ENCODE data around the gene SPATA3. TPM values are rescaled to one million over a fixed set of nuclear protein-coding genes. Genes with fewer than 3 reads are reported as not detected.

The SPATA3 gene
- total and polyA plus RNA-seq, 2 experiments from 2014 or later = not detected

DNA sequence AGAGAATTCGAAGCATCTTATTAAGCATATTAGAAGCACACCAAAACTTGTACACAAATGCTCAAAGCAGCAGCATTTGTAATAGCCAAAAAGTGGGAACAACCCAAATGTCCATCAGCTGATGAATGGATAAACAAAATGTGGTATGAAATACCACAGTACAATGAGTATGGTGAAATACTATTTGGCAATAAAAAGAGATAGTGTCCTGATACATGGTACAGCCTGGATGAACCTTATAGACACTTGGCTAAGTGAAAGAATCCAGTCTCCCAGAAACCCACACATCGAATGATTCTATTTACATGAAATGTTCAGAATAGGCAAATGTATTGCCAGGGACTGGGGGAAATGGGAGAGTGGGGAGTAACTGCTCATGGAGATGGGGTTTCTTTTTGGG is 3.0 kb downstream of the SPATA3 start (continued):
- TF ChIP-seq, protein P1, sequence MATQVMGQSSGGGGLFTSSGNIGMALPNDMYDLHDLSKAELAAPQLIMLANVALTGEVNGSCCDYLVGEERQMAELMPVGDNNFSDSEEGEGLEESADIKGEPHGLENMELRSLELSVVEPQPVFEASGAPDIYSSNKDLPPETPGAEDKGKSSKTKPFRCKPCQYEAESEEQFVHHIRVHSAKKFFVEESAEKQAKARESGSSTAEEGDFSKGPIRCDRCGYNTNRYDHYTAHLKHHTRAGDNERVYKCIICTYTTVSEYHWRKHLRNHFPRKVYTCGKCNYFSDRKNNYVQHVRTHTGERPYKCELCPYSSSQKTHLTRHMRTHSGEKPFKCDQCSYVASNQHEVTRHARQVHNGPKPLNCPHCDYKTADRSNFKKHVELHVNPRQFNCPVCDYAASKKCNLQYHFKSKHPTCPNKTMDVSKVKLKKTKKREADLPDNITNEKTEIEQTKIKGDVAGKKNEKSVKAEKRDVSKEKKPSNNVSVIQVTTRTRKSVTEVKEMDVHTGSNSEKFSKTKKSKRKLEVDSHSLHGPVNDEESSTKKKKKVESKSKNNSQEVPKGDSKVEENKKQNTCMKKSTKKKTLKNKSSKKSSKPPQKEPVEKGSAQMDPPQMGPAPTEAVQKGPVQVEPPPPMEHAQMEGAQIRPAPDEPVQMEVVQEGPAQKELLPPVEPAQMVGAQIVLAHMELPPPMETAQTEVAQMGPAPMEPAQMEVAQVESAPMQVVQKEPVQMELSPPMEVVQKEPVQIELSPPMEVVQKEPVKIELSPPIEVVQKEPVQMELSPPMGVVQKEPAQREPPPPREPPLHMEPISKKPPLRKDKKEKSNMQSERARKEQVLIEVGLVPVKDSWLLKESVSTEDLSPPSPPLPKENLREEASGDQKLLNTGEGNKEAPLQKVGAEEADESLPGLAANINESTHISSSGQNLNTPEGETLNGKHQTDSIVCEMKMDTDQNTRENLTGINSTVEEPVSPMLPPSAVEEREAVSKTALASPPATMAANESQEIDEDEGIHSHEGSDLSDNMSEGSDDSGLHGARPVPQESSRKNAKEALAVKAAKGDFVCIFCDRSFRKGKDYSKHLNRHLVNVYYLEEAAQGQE (IDR thresholded peaks at IDR 0.05; ENCODE audit: unreplicated experiment) = no peak
- no peak for TF ChIP-seq ZNF331 (CRISPR knock-in tag; IDR thresholded peaks at IDR 0.05; ENCODE audit: low read depth)
- TF ChIP-seq, protein P2, sequence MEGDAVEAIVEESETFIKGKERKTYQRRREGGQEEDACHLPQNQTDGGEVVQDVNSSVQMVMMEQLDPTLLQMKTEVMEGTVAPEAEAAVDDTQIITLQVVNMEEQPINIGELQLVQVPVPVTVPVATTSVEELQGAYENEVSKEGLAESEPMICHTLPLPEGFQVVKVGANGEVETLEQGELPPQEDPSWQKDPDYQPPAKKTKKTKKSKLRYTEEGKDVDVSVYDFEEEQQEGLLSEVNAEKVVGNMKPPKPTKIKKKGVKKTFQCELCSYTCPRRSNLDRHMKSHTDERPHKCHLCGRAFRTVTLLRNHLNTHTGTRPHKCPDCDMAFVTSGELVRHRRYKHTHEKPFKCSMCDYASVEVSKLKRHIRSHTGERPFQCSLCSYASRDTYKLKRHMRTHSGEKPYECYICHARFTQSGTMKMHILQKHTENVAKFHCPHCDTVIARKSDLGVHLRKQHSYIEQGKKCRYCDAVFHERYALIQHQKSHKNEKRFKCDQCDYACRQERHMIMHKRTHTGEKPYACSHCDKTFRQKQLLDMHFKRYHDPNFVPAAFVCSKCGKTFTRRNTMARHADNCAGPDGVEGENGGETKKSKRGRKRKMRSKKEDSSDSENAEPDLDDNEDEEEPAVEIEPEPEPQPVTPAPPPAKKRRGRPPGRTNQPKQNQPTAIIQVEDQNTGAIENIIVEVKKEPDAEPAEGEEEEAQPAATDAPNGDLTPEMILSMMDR (conservative IDR thresholded peaks at IDR 0.05; ENCODE audit: low read depth in 2 of 2) = no peak
- TF ChIP-seq, protein P3, sequence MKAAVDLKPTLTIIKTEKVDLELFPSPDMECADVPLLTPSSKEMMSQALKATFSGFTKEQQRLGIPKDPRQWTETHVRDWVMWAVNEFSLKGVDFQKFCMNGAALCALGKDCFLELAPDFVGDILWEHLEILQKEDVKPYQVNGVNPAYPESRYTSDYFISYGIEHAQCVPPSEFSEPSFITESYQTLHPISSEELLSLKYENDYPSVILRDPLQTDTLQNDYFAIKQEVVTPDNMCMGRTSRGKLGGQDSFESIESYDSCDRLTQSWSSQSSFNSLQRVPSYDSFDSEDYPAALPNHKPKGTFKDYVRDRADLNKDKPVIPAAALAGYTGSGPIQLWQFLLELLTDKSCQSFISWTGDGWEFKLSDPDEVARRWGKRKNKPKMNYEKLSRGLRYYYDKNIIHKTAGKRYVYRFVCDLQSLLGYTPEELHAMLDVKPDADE (IDR thresholded peaks at IDR 0.05) = no peak

- no peak for DNase-seq (ENCODE audit: low spot score)
- Histone ChIP-seq H2AFZ (no peak overlapping the region), H3K9me2 (ENCODE audit: insufficient read depth) (peaks cover 7% of the 10 kb centered on the region; the same call in 1 of the 2 replicates), H3K4me1 (ENCODE audit: insufficient read depth) (no peaks in the 10 kb centered on the region), H3K36me3 (ENCODE audit: insufficient read depth) (no peaks in the 10 kb centered on the region), H3K4me3 (no peak overlapping the region), H3K27ac (ENCODE audit: low read depth) (no peak overlapping the region), H3K4me2 (no peak overlapping the region), H3K27me3 (ENCODE audit: insufficient read depth) (0 out of 2 replicates have a peak, but pooled peaks cover 8% of the 10 kb centered on the region), H3F3A (replicated peaks; ENCODE audit: low read depth) (no peaks in the 10 kb centered on the region), H4K20me1 (replicated peaks; ENCODE audit: insufficient read depth) (no peaks in the 10 kb centered on the region), H3K79me2 (replicated peaks; ENCODE audit: insufficient read depth) (no peaks in the 10 kb centered on the region)
- TF ChIP-seq EZH2phosphoT487 (IDR thresholded peaks at IDR 0.05; ENCODE audit: unreplicated experiment) = no peak
- TF ChIP-seq ZNF331 (CRISPR knock-in tag; IDR thresholded peaks at IDR 0.05; ENCODE audit: low read depth) = no peak
- TF ChIP-seq, protein P2 (conservative IDR thresholded peaks at IDR 0.05; ENCODE audit: low read depth in 2 of 2) = no peak
- TF ChIP-seq ZNF114 (CRISPR knock-in tag; IDR thresholded peaks at IDR 0.05) = no peak
- TF ChIP-seq CREB1 (CRISPR knock-in tag; IDR thresholded peaks at IDR 0.05; ENCODE audit: low read depth) = no peak
- no peak for TF ChIP-seq POLR2AphosphoS5 (IDR thresholded peaks at IDR 0.05; ENCODE audit: low read depth)
- TF ChIP-seq STAT1 (IDR thresholded peaks at IDR 0.05; ENCODE audit: unreplicated experiment) = no peak
- TF ChIP-seq, protein P3 (IDR thresholded peaks at IDR 0.05) = no peak
- no peak for TF ChIP-seq NANOG (IDR thresholded peaks at IDR 0.05; ENCODE audit: borderline replicate concordance)
- TF ChIP-seq JUNB (IDR thresholded peaks at IDR 0.05; ENCODE audit: unreplicated experiment) = no peak
- TF ChIP-seq EZH2 (IDR thresholded peaks at IDR 0.05; ENCODE audit: low read depth, unreplicated experiment) = no peak
- no peak overlapping the region for H3K27ac Mint-ChIP-seq
- H3K27me3 Mint-ChIP-seq (ENCODE audit: insufficient read depth, low read depth, poor library complexity) = peaks cover 6% of the 10 kb centered on the region
- H3K9me3 Mint-ChIP-seq = peaks cover 7% of the 10 kb centered on the region
- peaks cover 8% of the 10 kb centered on the region; the same call in 2 of the 3 replicates for H3K4me1 Mint-ChIP-seq
- no peaks in the 10 kb centered on the region; the same call in 1 of the 3 replicates for H3K36me3 Mint-ChIP-seq (ENCODE audit: low read depth)
- H3K4me3 Mint-ChIP-seq = no peak overlapping the region
- ATAC-seq = no peak
These were observed 3.6 kb downstream of the SPATA3 start for GRCh38 chr2:230999477-230999876.
